GM12875 (cell line): Measurements from ENCODE around the gene ING1.
"Not testable (repeated sequence)": the region's sequence is repeated elsewhere in the genome, so short reads cannot be mapped to it uniquely, and the experiment has no call there.

ENCODE experiments used
- H3K4me3 ChIP-seq: one replicate; pipeline ENCODE4 v1.5.1; 2011; ENCODE audit warnings: low read depth, low read length, control low read depth
- TF ChIP-seq, protein P1 (sequence below): IDR thresholded peaks from 2 replicates; pipeline ENCODE4 v1.5.1; 2011; ENCODE audit warnings: low read depth, mild to moderate bottlenecking, control low read depth, inconsistent platforms, low read length, moderate library complexity, borderline replicate concordance; ENCODE audit not compliant: insufficient read depth

Gene ING1, protein sequence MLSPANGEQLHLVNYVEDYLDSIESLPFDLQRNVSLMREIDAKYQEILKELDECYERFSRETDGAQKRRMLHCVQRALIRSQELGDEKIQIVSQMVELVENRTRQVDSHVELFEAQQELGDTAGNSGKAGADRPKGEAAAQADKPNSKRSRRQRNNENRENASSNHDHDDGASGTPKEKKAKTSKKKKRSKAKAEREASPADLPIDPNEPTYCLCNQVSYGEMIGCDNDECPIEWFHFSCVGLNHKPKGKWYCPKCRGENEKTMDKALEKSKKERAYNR

DNA sequence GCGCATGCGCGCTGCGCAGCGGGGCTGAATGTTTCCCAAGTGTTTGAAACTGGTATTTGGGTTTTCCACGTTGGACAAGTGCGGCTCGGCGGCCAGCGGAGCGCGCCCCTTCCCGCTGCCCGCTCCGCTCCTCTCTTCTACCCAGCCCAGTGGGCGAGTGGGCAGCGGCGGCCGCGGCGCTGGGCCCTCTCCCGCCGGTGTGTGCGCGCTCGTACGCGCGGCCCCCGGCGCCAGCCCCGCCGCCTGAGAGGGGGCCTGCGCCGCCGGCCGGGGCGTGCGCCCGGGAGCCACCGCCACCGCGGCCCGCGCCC lies at the start of gene ING1:
TSS of gene ING1 (plus strand) at position 59 of the 311 bp plus-strand sequence. CDS start 450 bp downstream, outside the sequence.
- peak within 1 kb of the TSS; percentile 88 for H3K4me3 ChIP-seq
- TF ChIP-seq, protein P1, sequence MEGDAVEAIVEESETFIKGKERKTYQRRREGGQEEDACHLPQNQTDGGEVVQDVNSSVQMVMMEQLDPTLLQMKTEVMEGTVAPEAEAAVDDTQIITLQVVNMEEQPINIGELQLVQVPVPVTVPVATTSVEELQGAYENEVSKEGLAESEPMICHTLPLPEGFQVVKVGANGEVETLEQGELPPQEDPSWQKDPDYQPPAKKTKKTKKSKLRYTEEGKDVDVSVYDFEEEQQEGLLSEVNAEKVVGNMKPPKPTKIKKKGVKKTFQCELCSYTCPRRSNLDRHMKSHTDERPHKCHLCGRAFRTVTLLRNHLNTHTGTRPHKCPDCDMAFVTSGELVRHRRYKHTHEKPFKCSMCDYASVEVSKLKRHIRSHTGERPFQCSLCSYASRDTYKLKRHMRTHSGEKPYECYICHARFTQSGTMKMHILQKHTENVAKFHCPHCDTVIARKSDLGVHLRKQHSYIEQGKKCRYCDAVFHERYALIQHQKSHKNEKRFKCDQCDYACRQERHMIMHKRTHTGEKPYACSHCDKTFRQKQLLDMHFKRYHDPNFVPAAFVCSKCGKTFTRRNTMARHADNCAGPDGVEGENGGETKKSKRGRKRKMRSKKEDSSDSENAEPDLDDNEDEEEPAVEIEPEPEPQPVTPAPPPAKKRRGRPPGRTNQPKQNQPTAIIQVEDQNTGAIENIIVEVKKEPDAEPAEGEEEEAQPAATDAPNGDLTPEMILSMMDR, result no peak

DNA sequence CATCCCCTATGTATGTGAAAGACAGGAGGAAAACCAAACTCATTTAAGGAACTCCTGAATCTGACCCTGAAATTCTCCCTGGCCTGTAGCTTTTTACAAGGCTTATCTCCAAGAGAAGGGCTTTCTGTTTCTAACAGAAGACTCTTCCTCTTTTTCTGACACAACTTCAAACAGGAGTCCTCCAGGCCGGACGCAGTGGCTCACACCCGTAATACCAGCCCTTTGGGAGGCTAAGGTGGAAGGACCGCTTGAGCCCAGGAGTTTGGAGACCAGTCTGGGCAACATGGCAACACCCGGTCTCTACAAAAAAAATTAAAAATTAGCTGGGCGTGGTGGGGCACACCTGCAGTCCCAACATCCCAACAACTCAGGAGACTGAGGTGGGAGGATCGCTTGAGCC lies 49.5 kb upstream of the ING1 start:
- H3K4me3 ChIP-seq, result no peak overlapping the region
- TF ChIP-seq, protein P1, result no peak

DNA sequence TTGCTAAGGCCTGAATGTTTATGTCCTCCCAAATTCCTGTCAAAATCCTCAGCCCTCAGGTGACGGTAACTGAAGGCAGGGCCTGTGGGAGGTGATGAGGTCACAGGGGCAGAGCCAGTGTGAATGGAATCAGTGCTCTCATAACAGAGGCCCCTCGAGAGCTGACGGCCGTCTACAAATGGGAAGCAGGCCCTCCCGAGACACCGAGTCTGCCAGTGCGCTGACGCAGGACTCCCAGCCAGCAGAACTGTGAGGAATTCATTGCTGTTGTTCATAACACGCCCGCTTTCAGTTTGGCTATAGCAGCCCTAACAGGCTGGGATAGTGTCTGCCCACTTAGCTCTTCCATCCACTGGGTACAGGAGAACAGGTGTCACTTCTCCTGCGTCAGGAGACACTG lies 48.8 kb upstream of the ING1 start:
- no peak overlapping the region for H3K4me3 ChIP-seq
- TF ChIP-seq, protein P1, result no peak

DNA sequence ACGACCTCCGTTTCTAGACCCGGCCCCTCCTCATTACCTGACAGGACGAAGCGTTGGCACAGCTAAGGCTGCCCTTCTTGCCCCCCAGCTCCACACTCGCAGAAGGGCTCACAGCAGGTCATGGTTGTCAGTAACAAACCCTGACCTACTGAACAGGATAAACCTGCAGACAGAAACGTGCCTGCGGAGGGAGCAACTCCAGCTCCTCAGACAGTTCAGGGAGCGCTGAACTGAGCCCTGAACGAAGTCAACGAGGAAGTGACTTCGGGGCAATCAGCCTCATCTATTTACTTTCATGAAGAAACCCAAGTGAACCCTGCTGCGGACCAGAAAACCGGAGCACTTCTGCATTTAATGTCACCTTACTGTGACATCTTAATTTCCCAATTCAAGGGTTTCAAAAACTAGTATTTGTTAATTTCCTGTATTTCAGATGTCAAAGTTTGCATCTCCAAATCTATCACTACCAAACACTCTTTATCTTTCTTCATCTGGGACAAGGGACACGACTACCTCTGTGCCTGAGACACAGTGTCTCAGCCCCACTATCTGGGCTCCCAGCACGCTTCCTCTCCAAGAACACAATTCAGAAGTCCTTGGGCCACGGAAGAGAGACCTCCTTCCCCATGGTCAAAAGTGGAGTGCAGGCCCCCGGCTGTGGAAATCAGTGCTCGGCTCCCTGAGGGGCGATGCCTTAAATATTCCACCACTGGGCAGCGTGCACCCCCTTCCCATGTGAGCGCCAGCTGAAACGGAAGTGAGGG lies 47.8 kb upstream of the ING1 start:
- no peak overlapping the region for H3K4me3 ChIP-seq
- TF ChIP-seq, protein P1, result no peak

DNA sequence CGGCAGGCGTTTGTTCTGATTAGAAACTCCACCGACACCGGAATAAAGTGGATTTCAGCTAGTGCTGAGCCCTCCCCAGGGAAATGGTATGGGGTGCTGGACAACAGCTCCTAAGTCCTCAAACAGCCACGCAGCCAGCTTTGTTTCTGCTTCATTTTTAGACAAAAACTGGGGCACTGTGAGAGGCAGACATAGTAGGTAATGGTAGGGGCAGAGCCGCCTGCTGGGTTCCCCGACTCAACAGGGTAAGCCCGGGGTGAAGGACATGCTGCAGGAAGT lies 47.3 kb upstream of the ING1 start:
- TF ChIP-seq, protein P1, result no peak
- no peak overlapping the region for H3K4me3 ChIP-seq

DNA sequence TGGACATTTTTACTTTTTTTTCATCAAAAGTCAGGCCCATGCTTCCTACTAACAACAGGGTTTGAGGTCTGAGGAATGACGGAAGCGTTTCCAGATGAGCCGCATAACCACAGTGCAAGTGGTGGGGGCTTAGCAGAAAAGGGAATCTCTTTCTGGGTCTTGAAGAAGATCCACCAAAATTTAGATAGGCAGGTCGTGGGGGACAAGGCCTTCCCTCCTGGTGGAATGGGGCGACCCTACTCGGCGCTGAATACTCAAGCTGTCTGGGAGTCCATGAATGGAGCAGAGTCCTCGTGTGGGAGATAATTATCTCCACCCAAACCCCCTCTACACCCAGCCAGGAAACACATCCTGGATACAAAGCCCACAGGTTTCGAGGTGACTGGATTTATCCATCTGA lies 44.5 kb upstream of the ING1 start:
- H3K4me3 ChIP-seq, result no peak overlapping the region
- TF ChIP-seq, protein P1, result no peak

DNA sequence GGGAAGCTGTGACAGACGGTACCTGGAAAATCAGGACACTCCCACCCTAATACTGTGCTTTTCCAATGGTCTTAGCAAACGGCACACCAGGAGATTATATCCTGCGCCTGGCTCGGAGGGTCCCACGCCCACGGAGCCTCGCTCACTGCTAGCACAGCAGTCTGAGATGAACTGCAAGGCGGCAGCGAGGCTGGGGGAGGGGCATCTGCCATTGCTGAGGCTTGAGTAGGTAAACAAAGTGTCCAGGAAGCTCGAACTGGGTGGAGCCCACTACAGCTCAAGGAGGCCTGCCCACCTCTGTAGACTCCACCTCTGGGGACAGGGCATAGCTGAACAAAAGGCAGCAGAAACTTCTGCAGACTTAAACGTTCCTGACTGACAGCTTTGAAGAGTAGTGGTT lies 43.7 kb upstream of the ING1 start:
- not testable (repeated sequence) for H3K4me3 ChIP-seq
